PC-3 (cell line): ENCODE measurements around the gene ADCK2. TPM values are rescaled to one million over a fixed set of nuclear protein-coding genes. Genes with fewer than 3 reads are reported as not detected.

Experiments
- ATAC-seq: fragments of 200-7000 bp; cut with Tn5 transposase; 2 replicates; pipeline ENCODE4 v1.9.1; 2020; ENCODE audit warnings: mild to moderate bottlenecking, moderate library complexity
- BruUV-seq: library from RNA; stranded (reverse); fragments of 400-500 nt; replicated peaks from 2 replicates; lab custom pipeline; 2021; lab: Mats Ljungman, UMichigan
- CTCF ChIA-PET: fragments of 300-600 bp; sonication (Branson Sonifier 250); formaldehyde crosslinking; loops from one replicate; lab custom pipeline; 2022; ENCODE audit warnings: antibody characterized with exemption; lab: Charles Lee
- POLR2A ChIA-PET: fragments of 300-600 bp; sonication (Branson Sonifier 250); formaldehyde crosslinking; loops from one replicate; lab custom pipeline; 2022; ENCODE audit warnings: antibody characterized with exemption; ENCODE audit not compliant: unreplicated experiment; lab: Charles Lee
- DNase-seq: peaks from one replicate; pipeline ENCODE4 v3.0.0-alpha.2; 2015
- H2AFZ ChIP-seq: fragments of 300-600 bp; sonication (generic); 2 replicates; pipeline ENCODE4 v1.6.0; 2016; ENCODE audit warnings: antibody characterized with exemption, low read length
- H3F3A ChIP-seq: fragments of 300-600 bp; sonication (generic); one replicate; pipeline ENCODE4 v1.6.0; 2017; ENCODE audit warnings: antibody characterized with exemption, low read length, control low read depth, mild to moderate bottlenecking; ENCODE audit not compliant: unreplicated experiment
- H3K27ac ChIP-seq: fragments of 300-600 bp; sonication (generic); 2 replicates; pipeline ENCODE4 v1.5.1; 2016; ENCODE audit warnings: mild to moderate bottlenecking, low read length
- H3K27me3 ChIP-seq: fragments of 300-600 bp; sonication (generic); 2 replicates; pipeline ENCODE4 v1.6.1; 2016; ENCODE audit warnings: low read length, mixed read lengths
- H3K36me3 ChIP-seq: fragments of 300-600 bp; sonication (generic); 2 replicates; pipeline ENCODE4 v1.6.1; 2016; ENCODE audit warnings: low read depth, mixed run types, low read length, mixed read lengths
- H3K4me1 ChIP-seq: fragments of 300-600 bp; sonication (generic); 2 replicates; pipeline ENCODE4 v1.5.1; 2016; ENCODE audit warnings: low read length; ENCODE audit not compliant: insufficient read depth
- H3K4me2 ChIP-seq: fragments of 300-600 bp; sonication (generic); 2 replicates; pipeline ENCODE4 v1.6.0; 2016; ENCODE audit warnings: low read length
- H3K4me3 ChIP-seq: fragments of 300-600 bp; sonication (generic); 2 replicates; pipeline ENCODE4 v1.5.1; 2016; ENCODE audit warnings: mild to moderate bottlenecking, low read length, mixed read lengths
- H3K79me2 ChIP-seq: fragments of 300-600 bp; sonication (generic); 2 replicates; pipeline ENCODE4 v1.6.1; 2017; ENCODE audit warnings: low read length, mixed read lengths
- H3K9ac ChIP-seq: fragments of 300-600 bp; sonication (generic); 2 replicates; pipeline ENCODE4 v1.6.0; 2016; ENCODE audit warnings: mild to moderate bottlenecking, low read length
- H3K9me2 ChIP-seq: fragments of 300-600 bp; sonication (generic); replicated peaks from 2 replicates; pipeline ENCODE4 v1.6.1; 2016; ENCODE audit warnings: mixed run types, low read length, mixed read lengths
- H3K9me3 ChIP-seq: fragments of 300-600 bp; sonication (generic); 2 replicates; pipeline ENCODE4 v1.6.1; 2016; ENCODE audit warnings: low read length, mixed read lengths
- H4K20me1 ChIP-seq: fragments of 300-600 bp; sonication (generic); 2 replicates; pipeline ENCODE4 v1.6.1; 2016; ENCODE audit warnings: low read length, mixed read lengths
- CTCF ChIP-seq: fragments of 300-600 bp; sonication (generic); conservative IDR thresholded peaks from 2 replicates; pipeline ENCODE4 v1.5.1; 2017; ENCODE audit warnings: antibody characterized with exemption, low read depth, mild to moderate bottlenecking, low read length
- EZH2 ChIP-seq: fragments of 300-600 bp; sonication (generic); IDR thresholded peaks from one replicate; pipeline ENCODE4 v1.6.1; 2017; ENCODE audit warnings: antibody characterized with exemption, mild to moderate bottlenecking, low read length; ENCODE audit not compliant: unreplicated experiment
- EZH2phosphoT487 ChIP-seq: fragments of 300-600 bp; sonication (generic); IDR thresholded peaks from 2 replicates; pipeline ENCODE4 v1.6.1; 2018; ENCODE audit warnings: mild to moderate bottlenecking, antibody characterized with exemption, low read length, borderline replicate concordance
- intact Hi-C: fragments of 100-400 bp; cut with micrococcal nuclease; formaldehyde crosslinking; loops from 2 replicates; pipeline ENCODE4 v1.9.0; 2023
- total RNA-seq: library from RNA; depleted of rRNA; stranded (reverse); fragments of >200 nt; gene quantifications from 2 replicates; pipeline ENCODE4 v1.2.3, GENCODE V29; 2014

ADCK2 gene
- total RNA-seq, 1 experiment from 2014 or later = 29.4 TPM

- peaks cover 30% of the 10 kb centered on the region for H3K79me2 ChIP-seq
- H3K27ac ChIP-seq = no peak within 1 kb of the TSS
- ChIA-PET POLR2A (interaction anchor here (0.5 to 0.6 kb wide), 6 partner anchors 13 to 908 kb away, joined by 3 to 5 read pairs (median 4); no protein-coding TSS in a partner anchor), CTCF (no interaction called here)
- H3K4me3 ChIP-seq = peak within 1 kb of the TSS; percentile 94
- H3K9me3 ChIP-seq = no peaks in the 10 kb centered on the region
- H3K4me2 ChIP-seq = peak within 1 kb of the TSS; percentile 84
- H2AFZ ChIP-seq = peak within 1 kb of the TSS; percentile 86
- peaks cover 15% of the 10 kb centered on the region; the same call in 1 of the 2 replicates for H3K4me1 ChIP-seq
- intact Hi-C loops = no loop called here
- H3F3A ChIP-seq = no peaks in the 10 kb centered on the region
- no TSS peak for BruUV-seq
- no peaks in the 10 kb centered on the region for H3K36me3 ChIP-seq
- H3K27me3 ChIP-seq = no peaks in the 10 kb centered on the region
- TF ChIP-seq CTCF (no peak), EZH2 (no peak), EZH2phosphoT487 (no peak)
- H3K9ac ChIP-seq = peak within 1 kb of the TSS; percentile 74
- no peaks in the 10 kb centered on the region for H3K9me2 ChIP-seq
- peak; percentile 66 for ATAC-seq
- H4K20me1 ChIP-seq = no peaks in the 10 kb centered on the region
- DNase-seq = peak; percentile 48
These were observed 31.8 kb upstream of the ADCK2 start, which contains the start of gene DENND2A for GRCh38 chr7:140640727-140641523. DENND2A (minus strand) TSS chr7:140640813; CDS start chr7:140602397, 38,416 bp downstream.

GRCh38 chr7:140641524-140642195, 31.1 kb upstream of the ADCK2 start:
- ChIA-PET POLR2A (interaction anchor here (0.5 to 0.6 kb wide), 2 partner anchors 13 to 17 kb away, joined by 3 read pairs; no protein-coding TSS in a partner anchor), CTCF (interaction anchor here (0.7 to 1.3 kb wide), 2 partner anchors 124 to 342 kb away, joined by 5 to 12 read pairs; no protein-coding TSS in a partner anchor)
- no peak overlapping the region for H3K27ac ChIP-seq
- no peak for TF ChIP-seq EZH2phosphoT487
- no peak for TF ChIP-seq EZH2
- TF ChIP-seq CTCF = no peak
- ATAC-seq (no peak), DNase-seq (no peak)
- H3K79me2 ChIP-seq = peaks cover 30% of the 10 kb centered on the region
- H3F3A ChIP-seq = no peaks in the 10 kb centered on the region
- H3K9ac ChIP-seq = no peak overlapping the region
- intact Hi-C loops = no loop called here
- no peaks in the 10 kb centered on the region for H4K20me1 ChIP-seq
- H3K36me3 ChIP-seq = no peaks in the 10 kb centered on the region
- peak overlapping the region; percentile 84 for H3K4me2 ChIP-seq
- no peaks in the 10 kb centered on the region for H3K9me3 ChIP-seq
- no peaks in the 10 kb centered on the region for H3K9me2 ChIP-seq
- H3K4me3 ChIP-seq = peak overlapping the region; percentile 66; the same call in 1 of the 2 replicates
- no peak overlapping the region for H2AFZ ChIP-seq
- peaks cover 15% of the 10 kb centered on the region; the same call in 1 of the 2 replicates for H3K4me1 ChIP-seq
- H3K27me3 ChIP-seq = no peaks in the 10 kb centered on the region
- no TSS peak for BruUV-seq
